Mammary epithelial cell (primary cell): Measurements from ENCODE around the gene TMEM135.

Source experiments
- EZH2 ChIP-seq: IDR thresholded peaks from 2 replicates; pipeline ENCODE4 v1.6.1; 2012; ENCODE audit warnings: low read length, inconsistent platforms, borderline replicate concordance
- TF ChIP-seq, protein P1 (sequence below), 2 donors: IDR thresholded peaks in 1 of 2; conservative IDR thresholded peaks in 1 of 2; 2 replicates each; pipeline ENCODE4 v1.5.1; 2011 to 2012; ENCODE audit warnings: inconsistent platforms in 2 of 2, low read length in 2 of 2, mild to moderate bottlenecking in 2 of 2, control low read depth in 1 of 2, low read depth in 1 of 2; ENCODE audit not compliant: insufficient read depth in 1 of 2; ENCODE audit errors: extremely low read depth in 1 of 2

GRCh38 chr11:87059596-87060390 is 22.1 kb downstream of the TMEM135 start:
- TF ChIP-seq, protein P1, sequence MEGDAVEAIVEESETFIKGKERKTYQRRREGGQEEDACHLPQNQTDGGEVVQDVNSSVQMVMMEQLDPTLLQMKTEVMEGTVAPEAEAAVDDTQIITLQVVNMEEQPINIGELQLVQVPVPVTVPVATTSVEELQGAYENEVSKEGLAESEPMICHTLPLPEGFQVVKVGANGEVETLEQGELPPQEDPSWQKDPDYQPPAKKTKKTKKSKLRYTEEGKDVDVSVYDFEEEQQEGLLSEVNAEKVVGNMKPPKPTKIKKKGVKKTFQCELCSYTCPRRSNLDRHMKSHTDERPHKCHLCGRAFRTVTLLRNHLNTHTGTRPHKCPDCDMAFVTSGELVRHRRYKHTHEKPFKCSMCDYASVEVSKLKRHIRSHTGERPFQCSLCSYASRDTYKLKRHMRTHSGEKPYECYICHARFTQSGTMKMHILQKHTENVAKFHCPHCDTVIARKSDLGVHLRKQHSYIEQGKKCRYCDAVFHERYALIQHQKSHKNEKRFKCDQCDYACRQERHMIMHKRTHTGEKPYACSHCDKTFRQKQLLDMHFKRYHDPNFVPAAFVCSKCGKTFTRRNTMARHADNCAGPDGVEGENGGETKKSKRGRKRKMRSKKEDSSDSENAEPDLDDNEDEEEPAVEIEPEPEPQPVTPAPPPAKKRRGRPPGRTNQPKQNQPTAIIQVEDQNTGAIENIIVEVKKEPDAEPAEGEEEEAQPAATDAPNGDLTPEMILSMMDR (conservative IDR thresholded peaks at IDR 0.05 in 1 of 2, IDR thresholded peaks at IDR 0.05 in 1 of 2; ENCODE audit: extremely low read depth in 1 of 2, insufficient read depth in 1 of 2, low read depth in 1 of 2, low read length in 2 of 2) = no peak
- TF ChIP-seq EZH2 = no peak
